Thyroid gland (tissue), 4 donors: ENCODE results near the gene MRPS11.

Source experiments
- CTCF ChIP-seq, 6 experiments: fragments of 200-600 bp in 3 of 6; fragments of 450-650 bp in 3 of 6; sonication (generic) in 3 of 6; IDR thresholded peaks; one replicate each; pipeline ENCODE4 v1.5.1; 2016 to 2019; ENCODE audit warnings: antibody characterized with exemption in 6 of 6, mild to moderate bottlenecking in 2 of 6, inconsistent platforms in 1 of 6, moderate library complexity in 1 of 6
- POLR2A ChIP-seq, 2 donors: fragments of 450-650 bp; IDR thresholded peaks; one replicate each; pipeline ENCODE4 v1.6.1; 2017; ENCODE audit warnings: antibody characterized with exemption in 2 of 2, mild to moderate bottlenecking in 2 of 2, moderate library complexity in 1 of 2

GRCh38 chr15:88529021-88529630 is 61.6 kb downstream of the MRPS11 start:
- TF ChIP-seq CTCF (IDR thresholded peaks at IDR 0.05) (no peak), POLR2A (IDR thresholded peaks at IDR 0.05) (no peak)
